Ecto neural progenitor cell (in vitro differentiated cells): ENCODE data around the gene MEIKIN.
"Not testable (repeated sequence)": the region's sequence is repeated elsewhere in the genome, so short reads cannot be mapped to it uniquely, and the experiment has no call there.

Experiments
- DNase-seq: peaks from one replicate; pipeline ENCODE4 v3.0.0-alpha.2; 2018; ENCODE audit warnings: low spot score

Gene MEIKIN

GRCh38 chr5:131902266-131902665, 43.2 kb downstream of the MEIKIN start:
- DNase-seq: not testable (repeated sequence)

GRCh38 chr5:131899686-131900085, 45.8 kb downstream of the MEIKIN start:
- DNase-seq: no peak

GRCh38 chr5:131883984-131884383, 61.5 kb downstream of the MEIKIN start:
- no peak for DNase-seq

GRCh38 chr5:131879705-131880104, 65.8 kb downstream of the MEIKIN start:
- DNase-seq: no peak

GRCh38 chr5:131877873-131878272, 67.6 kb downstream of the MEIKIN start:
- DNase-seq: no peak

GRCh38 chr5:131871251-131871650, 74.2 kb downstream of the MEIKIN start:
- DNase-seq: not testable (repeated sequence)

GRCh38 chr5:131867524-131867923, 77.9 kb downstream of the MEIKIN start:
- no peak for DNase-seq

GRCh38 chr5:131863700-131864099, 81.8 kb downstream of the MEIKIN start:
- no peak for DNase-seq

GRCh38 chr5:131857388-131857787, 88.1 kb downstream of the MEIKIN start:
- no peak for DNase-seq

- DNase-seq: no peak
These were observed 90.0 kb downstream of the MEIKIN start for GRCh38 chr5:131855452-131855851.

GRCh38 chr5:131854134-131854533, 91.3 kb downstream of the MEIKIN start:
- no peak for DNase-seq

GRCh38 chr5:131848662-131849061, 96.8 kb downstream of the MEIKIN start:
- DNase-seq: no peak

GRCh38 chr5:131846536-131846935, 98.9 kb downstream of the MEIKIN start:
- DNase-seq: no peak

GRCh38 chr5:131845828-131846227, 99.6 kb downstream of the MEIKIN start:
- no peak for DNase-seq

- not testable (repeated sequence) for DNase-seq
These were observed 102.5 kb downstream of the MEIKIN start for GRCh38 chr5:131842971-131843370.

GRCh38 chr5:131832702-131833101, 112.8 kb downstream of the MEIKIN start:
- DNase-seq: not testable (repeated sequence)

- DNase-seq: no peak
These were observed 120.0 kb downstream of the MEIKIN start for GRCh38 chr5:131825404-131826013.

GRCh38 chr5:131824631-131825030, 120.8 kb downstream of the MEIKIN start:
- DNase-seq: no peak

GRCh38 chr5:131821221-131821620, 124.2 kb downstream of the MEIKIN start:
- DNase-seq: no peak

GRCh38 chr5:131818001-131818724, 127.3 kb downstream of the MEIKIN start:
- no peak for DNase-seq

- no peak for DNase-seq
These were observed 130.5 kb downstream of the MEIKIN start for GRCh38 chr5:131814990-131815389.

- no peak for DNase-seq
These were observed 132.9 kb downstream of the MEIKIN start for GRCh38 chr5:131812371-131813160.
